Measurements from ENCODE around the gene DCC. TPM values are rescaled to one million over a fixed set of nuclear protein-coding genes. Genes with fewer than 3 reads are reported as not detected.

Gene DCC
- polyA plus RNA-seq, 1 experiment = 0.15 TPM

DNA sequence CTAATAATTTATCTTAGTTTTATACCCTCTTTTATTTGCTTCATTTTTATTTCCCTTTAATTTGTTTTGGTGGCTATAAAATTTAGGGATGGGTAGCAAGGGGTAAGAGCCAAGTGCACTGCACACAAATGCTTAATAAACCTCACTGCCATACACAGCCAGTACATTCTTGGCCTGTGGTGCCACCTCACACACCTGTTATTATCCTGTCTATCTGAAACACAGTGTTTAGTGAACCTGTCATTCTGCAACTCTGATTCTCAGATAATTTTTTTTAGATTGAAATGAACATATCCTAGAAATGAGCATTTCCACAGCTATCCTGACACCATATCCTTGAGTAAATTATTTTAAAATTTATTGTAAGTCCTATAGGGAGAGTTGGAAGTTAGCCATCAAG lies 807.5 kb downstream of the DCC start:
- DNase-seq (ENCODE audit: low read depth) = no peak
- CTCF ChIA-PET = no interaction called here

DNA sequence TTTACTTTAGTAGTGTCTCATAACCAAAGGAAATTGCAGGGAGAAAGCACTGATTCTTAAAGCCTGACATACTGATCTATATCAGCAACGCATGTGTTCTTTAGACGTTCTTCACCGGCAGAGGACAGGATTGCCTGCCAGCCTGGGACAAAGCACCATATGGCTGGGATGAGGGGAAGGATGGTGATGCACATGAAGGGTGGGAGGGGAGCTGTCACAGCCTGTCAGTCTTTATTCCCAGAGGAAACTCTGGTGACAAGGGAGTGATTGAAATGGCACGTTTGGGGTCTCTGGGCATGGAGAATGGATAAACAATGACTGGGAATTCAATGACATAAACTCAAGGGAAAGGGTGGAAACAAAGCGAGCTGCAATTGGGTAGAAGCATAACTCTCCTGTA lies 808.1 kb downstream of the DCC start:
- CTCF ChIA-PET = no interaction called here
- no peaks in the 10 kb centered on the region for H3K27me3 ChIP-seq (ENCODE audit: control insufficient read depth, insufficient read depth, low read length)
- H3K4me3 ChIP-seq (ENCODE audit: low read depth, low read length) = no peak overlapping the region
- DNase-seq (ENCODE audit: low read depth) = no peak
- POLR2A ChIA-PET = no interaction called here
- no peaks in the 10 kb centered on the region for H3K36me3 ChIP-seq (ENCODE audit: control insufficient read depth, insufficient read depth, low read length)
- TF ChIP-seq, protein P1, sequence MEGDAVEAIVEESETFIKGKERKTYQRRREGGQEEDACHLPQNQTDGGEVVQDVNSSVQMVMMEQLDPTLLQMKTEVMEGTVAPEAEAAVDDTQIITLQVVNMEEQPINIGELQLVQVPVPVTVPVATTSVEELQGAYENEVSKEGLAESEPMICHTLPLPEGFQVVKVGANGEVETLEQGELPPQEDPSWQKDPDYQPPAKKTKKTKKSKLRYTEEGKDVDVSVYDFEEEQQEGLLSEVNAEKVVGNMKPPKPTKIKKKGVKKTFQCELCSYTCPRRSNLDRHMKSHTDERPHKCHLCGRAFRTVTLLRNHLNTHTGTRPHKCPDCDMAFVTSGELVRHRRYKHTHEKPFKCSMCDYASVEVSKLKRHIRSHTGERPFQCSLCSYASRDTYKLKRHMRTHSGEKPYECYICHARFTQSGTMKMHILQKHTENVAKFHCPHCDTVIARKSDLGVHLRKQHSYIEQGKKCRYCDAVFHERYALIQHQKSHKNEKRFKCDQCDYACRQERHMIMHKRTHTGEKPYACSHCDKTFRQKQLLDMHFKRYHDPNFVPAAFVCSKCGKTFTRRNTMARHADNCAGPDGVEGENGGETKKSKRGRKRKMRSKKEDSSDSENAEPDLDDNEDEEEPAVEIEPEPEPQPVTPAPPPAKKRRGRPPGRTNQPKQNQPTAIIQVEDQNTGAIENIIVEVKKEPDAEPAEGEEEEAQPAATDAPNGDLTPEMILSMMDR (IDR thresholded peaks at IDR 0.05; ENCODE audit: insufficient read depth, low read depth, low read length) = no peak

More for the DNA sequence above, 807.5 kb downstream of the DCC start:
- no peak overlapping the region for H3K4me3 ChIP-seq (ENCODE audit: low read depth, low read length)
- POLR2A ChIA-PET = no interaction called here
- no peaks in the 10 kb centered on the region for H3K27me3 ChIP-seq (ENCODE audit: control insufficient read depth, insufficient read depth, low read length)
- TF ChIP-seq, protein P1 (IDR thresholded peaks at IDR 0.05; ENCODE audit: insufficient read depth, low read depth, low read length) = no peak
- H3K36me3 ChIP-seq (ENCODE audit: control insufficient read depth, insufficient read depth, low read length) = no peaks in the 10 kb centered on the region

DNA sequence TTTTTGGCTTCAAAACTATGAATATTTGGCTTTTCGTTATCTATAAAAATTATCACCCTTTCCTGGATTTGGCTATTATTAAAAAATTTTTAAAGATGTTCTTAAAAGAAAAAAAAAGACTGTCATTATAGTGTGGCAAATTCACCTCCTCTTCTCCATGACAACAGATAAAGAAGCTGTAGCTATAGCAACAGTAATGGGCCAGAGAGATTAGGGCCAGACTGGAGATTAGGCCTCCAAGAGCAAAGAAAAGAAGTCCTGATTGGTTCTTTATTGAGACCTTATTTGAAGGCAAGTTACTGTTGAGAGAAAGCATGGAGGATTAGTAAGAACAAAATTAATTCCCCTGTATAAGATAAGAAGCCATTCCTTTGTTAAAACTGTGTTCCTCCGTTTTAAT lies 812.5 kb downstream of the DCC start:
- DNase-seq (ENCODE audit: low read depth) = no peak
- ChIA-PET POLR2A (no interaction called here), CTCF (no interaction called here)
- Histone ChIP-seq H3K4me3 (ENCODE audit: low read depth, low read length) (no peak overlapping the region), H3K36me3 (ENCODE audit: control insufficient read depth, insufficient read depth, low read length) (no peaks in the 10 kb centered on the region), H3K27me3 (ENCODE audit: control insufficient read depth, insufficient read depth, low read length) (no peaks in the 10 kb centered on the region)
- TF ChIP-seq, protein P1 (IDR thresholded peaks at IDR 0.05; ENCODE audit: insufficient read depth, low read depth, low read length) = no peak

DNA sequence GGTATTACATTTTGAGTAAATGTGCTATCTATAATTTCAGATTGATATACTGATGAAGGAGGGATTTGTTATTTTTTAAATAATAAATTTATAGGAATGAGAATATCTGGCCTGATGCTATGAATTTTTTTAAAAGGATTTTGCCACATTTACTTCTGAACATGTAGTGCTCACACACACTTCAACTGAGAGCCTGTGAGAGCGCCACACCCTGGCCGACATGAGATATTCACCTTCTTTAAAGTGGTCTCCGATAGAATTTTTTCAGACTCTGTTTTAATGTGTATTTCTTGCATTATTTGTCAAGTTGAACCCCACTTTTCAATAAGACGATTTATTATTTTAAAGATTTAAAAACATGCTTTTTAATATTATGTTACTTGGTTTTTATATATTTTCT lies 813.3 kb downstream of the DCC start:
- TF ChIP-seq, protein P1 (IDR thresholded peaks at IDR 0.05; ENCODE audit: insufficient read depth, low read depth, low read length) = no peak
- no peaks in the 10 kb centered on the region for H3K36me3 ChIP-seq (ENCODE audit: control insufficient read depth, insufficient read depth, low read length)
- DNase-seq (ENCODE audit: low read depth) = no peak
- CTCF ChIA-PET = interaction anchor here (1.1 kb wide), 1 partner anchor 12 kb away, joined by 3 read pairs; no protein-coding TSS in a partner anchor
- no peaks in the 10 kb centered on the region for H3K27me3 ChIP-seq (ENCODE audit: control insufficient read depth, insufficient read depth, low read length)
- no peak overlapping the region for H3K4me3 ChIP-seq (ENCODE audit: low read depth, low read length)
- POLR2A ChIA-PET = no interaction called here

DNA sequence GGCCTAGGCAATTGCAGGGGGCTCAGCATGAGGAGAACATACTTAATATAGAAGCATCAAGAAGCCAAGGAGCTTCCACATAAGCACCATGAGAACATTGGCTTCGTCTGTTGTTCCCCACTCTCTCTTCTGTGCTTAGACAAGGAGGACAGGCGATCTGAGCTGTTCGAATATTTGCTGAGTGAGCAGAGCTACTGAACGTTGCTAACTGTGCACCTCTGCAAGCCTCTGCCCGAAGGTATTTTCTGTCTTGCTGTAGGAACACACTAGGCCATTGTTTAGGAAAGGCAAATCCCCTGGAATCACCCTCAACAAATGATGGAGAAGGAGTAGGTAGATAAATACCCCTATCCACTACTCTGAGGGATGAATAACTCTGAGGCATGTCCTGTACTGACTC lies 813.8 kb downstream of the DCC start:
- Histone ChIP-seq H3K36me3 (ENCODE audit: control insufficient read depth, insufficient read depth, low read length) (no peaks in the 10 kb centered on the region), H3K4me3 (ENCODE audit: low read depth, low read length) (no peak overlapping the region), H3K27me3 (ENCODE audit: control insufficient read depth, insufficient read depth, low read length) (no peaks in the 10 kb centered on the region)
- CTCF ChIA-PET = interaction anchor here (1.1 kb wide), 1 partner anchor 11 kb away, joined by 3 read pairs; no protein-coding TSS in a partner anchor
- TF ChIP-seq, protein P1 (IDR thresholded peaks at IDR 0.05; ENCODE audit: insufficient read depth, low read depth, low read length) = no peak
- no peak for DNase-seq (ENCODE audit: low read depth)
- POLR2A ChIA-PET = no interaction called here
